Measurements from ENCODE around the gene SCYL1. TPM values are rescaled to one million over a fixed set of nuclear protein-coding genes. Genes with fewer than 3 reads are reported as not detected.

SCYL1 gene
- total RNA-seq, 1 donor from 2014 or later, result 49.5 TPM

- peaks cover 8% of the 10 kb centered on the region for H3K36me3 ChIP-seq (ENCODE audit: control insufficient read depth, insufficient read depth, low read length)
- TF ChIP-seq CTCF (IDR thresholded peaks at IDR 0.05; ENCODE audit: insufficient read depth, low read length, severe bottlenecking), result peak; percentile 81
- no peaks in the 10 kb centered on the region for H3K27me3 ChIP-seq (ENCODE audit: control insufficient read depth, insufficient read depth, low read length)
- FAIRE-seq, result no peak
- H3K4me3 ChIP-seq (ENCODE audit: low read depth, low read length), result peak overlapping the region; percentile 44
- DNase-seq (ENCODE audit: low read depth), result peak; percentile 75
Measured at GRCh38 chr11:65574109-65574810, 49.4 kb downstream of the SCYL1 start.

GRCh38 chr11:65574811-65575567 lies 50.1 kb downstream of the SCYL1 start:
- H3K36me3 ChIP-seq (ENCODE audit: control insufficient read depth, insufficient read depth, low read length), result peaks cover 14% of the 10 kb centered on the region
- no peaks in the 10 kb centered on the region for H3K27me3 ChIP-seq (ENCODE audit: control insufficient read depth, insufficient read depth, low read length)
- no peak for TF ChIP-seq CTCF (IDR thresholded peaks at IDR 0.05; ENCODE audit: insufficient read depth, low read length, severe bottlenecking)
- peak overlapping the region; percentile 44 for H3K4me3 ChIP-seq (ENCODE audit: low read depth, low read length)
- FAIRE-seq (no peak), DNase-seq (ENCODE audit: low read depth) (no peak)

GRCh38 chr11:65575568-65576231 lies 50.8 kb downstream of the SCYL1 start, which contains the start of gene EHBP1L1:
Gene EHBP1L1 (plus strand): TSS chr11:65576053. CDS start chr11:65576303, 250 bp downstream.
- no peaks in the 10 kb centered on the region for H3K27me3 ChIP-seq (ENCODE audit: control insufficient read depth, insufficient read depth, low read length)
- TF ChIP-seq CTCF (IDR thresholded peaks at IDR 0.05; ENCODE audit: insufficient read depth, low read length, severe bottlenecking), result no peak
- FAIRE-seq (no peak), DNase-seq (ENCODE audit: low read depth) (peak; percentile 61)
- peaks cover 19% of the 10 kb centered on the region for H3K36me3 ChIP-seq (ENCODE audit: control insufficient read depth, insufficient read depth, low read length)
- peak within 1 kb of the TSS; percentile 63 for H3K4me3 ChIP-seq (ENCODE audit: low read depth, low read length)

- H3K27me3 ChIP-seq (ENCODE audit: control insufficient read depth, insufficient read depth, low read length), result no peaks in the 10 kb centered on the region
- DNase-seq (ENCODE audit: low read depth) (no peak), FAIRE-seq (no peak)
- peak overlapping the region; percentile 63 for H3K4me3 ChIP-seq (ENCODE audit: low read depth, low read length)
- TF ChIP-seq CTCF (IDR thresholded peaks at IDR 0.05; ENCODE audit: insufficient read depth, low read length, severe bottlenecking), result no peak
- peaks cover 24% of the 10 kb centered on the region for H3K36me3 ChIP-seq (ENCODE audit: control insufficient read depth, insufficient read depth, low read length)
Measured at GRCh38 chr11:65576232-65576866, 51.5 kb downstream of the SCYL1 start.

- DNase-seq (ENCODE audit: low read depth), result peak; percentile 84
- FAIRE-seq, result peak; percentile 79
- H3K36me3 ChIP-seq (ENCODE audit: control insufficient read depth, insufficient read depth, low read length), result peaks cover 29% of the 10 kb centered on the region
- no peak for TF ChIP-seq CTCF (IDR thresholded peaks at IDR 0.05; ENCODE audit: insufficient read depth, low read length, severe bottlenecking)
- peak overlapping the region; percentile 63 for H3K4me3 ChIP-seq (ENCODE audit: low read depth, low read length)
- no peaks in the 10 kb centered on the region for H3K27me3 ChIP-seq (ENCODE audit: control insufficient read depth, insufficient read depth, low read length)
Measured at GRCh38 chr11:65576867-65577755, 52.2 kb downstream of the SCYL1 start.
